Osteoblast (primary cell): ENCODE data around the gene FAM161B. TPM values are rescaled to one million over a fixed set of nuclear protein-coding genes. Genes with fewer than 3 reads are reported as not detected.

Experiments used
- DNase-seq: peaks from one replicate; pipeline ENCODE4 v3.0.0; 2011; ENCODE audit warnings: low spot score, mixed read lengths; ENCODE audit not compliant: insufficient read length; ENCODE audit errors: missing footprints
- H2AFZ ChIP-seq: 2 replicates; pipeline ENCODE4 v1.6.0; 2011; ENCODE audit warnings: mild to moderate bottlenecking, low read length
- H3K27ac ChIP-seq: 2 replicates; pipeline ENCODE4 v1.5.1; 2011; ENCODE audit warnings: mild to moderate bottlenecking, low read depth, low read length, moderate library complexity
- H3K27me3 ChIP-seq: 2 replicates; pipeline ENCODE4 v1.6.0; 2012; ENCODE audit warnings: mild to moderate bottlenecking, control low read depth, inconsistent platforms, low read length, moderate library complexity; ENCODE audit not compliant: insufficient read depth
- H3K36me3 ChIP-seq: 2 replicates; pipeline ENCODE4 v1.5.1; 2011; ENCODE audit warnings: mild to moderate bottlenecking, low read length, control low read depth, moderate library complexity; ENCODE audit not compliant: insufficient read depth
- H3K4me1 ChIP-seq: 2 replicates; pipeline ENCODE4 v1.5.1; 2011; ENCODE audit warnings: mild to moderate bottlenecking, low read length, control low read depth, moderate library complexity; ENCODE audit not compliant: insufficient read depth
- H3K4me2 ChIP-seq: 2 replicates; pipeline ENCODE4 v1.6.0; 2011; ENCODE audit warnings: mild to moderate bottlenecking, low read length; ENCODE audit not compliant: insufficient read depth
- H3K4me3 ChIP-seq: fragments of 200-600 bp; sonication (generic); 3 replicates; pipeline ENCODE4 v1.5.1; 2012; ENCODE audit warnings: mild to moderate bottlenecking, low read length, inconsistent platforms; ENCODE audit not compliant: insufficient read depth
- H3K79me2 ChIP-seq: 2 replicates; pipeline ENCODE4 v1.6.0; 2012; ENCODE audit warnings: mild to moderate bottlenecking, low read length, control low read depth, inconsistent platforms; ENCODE audit not compliant: insufficient read depth
- H3K9me3 ChIP-seq: 2 replicates; pipeline ENCODE4 v1.5.1; 2011; ENCODE audit warnings: low read depth, low read length, control low read depth
- H4K20me1 ChIP-seq: 2 replicates; pipeline ENCODE4 v1.6.0; 2012; ENCODE audit warnings: mild to moderate bottlenecking, low read length, control low read depth; ENCODE audit not compliant: insufficient read depth
- total RNA-seq: library from RNA; depleted of rRNA; stranded (reverse); fragments of >200 nt; gene quantifications from 2 replicates; pipeline ENCODE4 v1.2.3, GENCODE V29; 2012
- TF ChIP-seq, protein P1 (sequence below): IDR thresholded peaks from 2 replicates; pipeline ENCODE4 v1.5.1; 2011; ENCODE audit warnings: mild to moderate bottlenecking, low read depth, low read length, moderate library complexity; ENCODE audit errors: extremely low read depth

Gene FAM161B
- total RNA-seq, 1 donor = 5.1 TPM

DNA sequence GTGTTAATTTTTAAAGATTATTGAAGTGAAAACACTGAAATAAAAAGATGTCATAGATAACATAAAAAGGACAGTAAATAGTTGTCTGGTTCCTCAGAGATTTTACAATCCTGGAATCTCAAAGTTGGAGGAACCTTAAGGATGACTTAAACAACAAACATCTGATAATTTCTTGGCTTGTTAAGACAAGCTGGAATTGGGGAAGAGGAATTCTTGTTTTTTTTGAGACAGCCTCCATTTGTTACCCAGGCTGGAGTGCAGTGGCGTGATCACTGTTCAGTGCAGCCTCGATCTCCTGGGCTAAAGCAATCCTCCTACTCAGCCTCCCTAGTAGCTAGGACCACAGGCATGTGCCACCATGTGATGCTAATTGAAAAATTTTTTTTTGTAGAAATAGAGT, 60.9 kb downstream of the FAM161B start:
- Histone ChIP-seq H3K4me2 (peak overlapping the region; percentile 95), H3K36me3 (peaks cover 16% of the 10 kb centered on the region), H3K4me1 (peaks cover 24% of the 10 kb centered on the region), H3K27me3 (no peaks in the 10 kb centered on the region), H3K9me3 (no peaks in the 10 kb centered on the region), H3K79me2 (peaks cover 84% of the 10 kb centered on the region), H2AFZ (no peak overlapping the region), H3K27ac (peak overlapping the region; percentile 100), H4K20me1 (peaks cover 38% of the 10 kb centered on the region), H3K4me3 (no peak overlapping the region)
- TF ChIP-seq, protein P1, sequence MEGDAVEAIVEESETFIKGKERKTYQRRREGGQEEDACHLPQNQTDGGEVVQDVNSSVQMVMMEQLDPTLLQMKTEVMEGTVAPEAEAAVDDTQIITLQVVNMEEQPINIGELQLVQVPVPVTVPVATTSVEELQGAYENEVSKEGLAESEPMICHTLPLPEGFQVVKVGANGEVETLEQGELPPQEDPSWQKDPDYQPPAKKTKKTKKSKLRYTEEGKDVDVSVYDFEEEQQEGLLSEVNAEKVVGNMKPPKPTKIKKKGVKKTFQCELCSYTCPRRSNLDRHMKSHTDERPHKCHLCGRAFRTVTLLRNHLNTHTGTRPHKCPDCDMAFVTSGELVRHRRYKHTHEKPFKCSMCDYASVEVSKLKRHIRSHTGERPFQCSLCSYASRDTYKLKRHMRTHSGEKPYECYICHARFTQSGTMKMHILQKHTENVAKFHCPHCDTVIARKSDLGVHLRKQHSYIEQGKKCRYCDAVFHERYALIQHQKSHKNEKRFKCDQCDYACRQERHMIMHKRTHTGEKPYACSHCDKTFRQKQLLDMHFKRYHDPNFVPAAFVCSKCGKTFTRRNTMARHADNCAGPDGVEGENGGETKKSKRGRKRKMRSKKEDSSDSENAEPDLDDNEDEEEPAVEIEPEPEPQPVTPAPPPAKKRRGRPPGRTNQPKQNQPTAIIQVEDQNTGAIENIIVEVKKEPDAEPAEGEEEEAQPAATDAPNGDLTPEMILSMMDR = no peak
- DNase-seq = no peak

DNA sequence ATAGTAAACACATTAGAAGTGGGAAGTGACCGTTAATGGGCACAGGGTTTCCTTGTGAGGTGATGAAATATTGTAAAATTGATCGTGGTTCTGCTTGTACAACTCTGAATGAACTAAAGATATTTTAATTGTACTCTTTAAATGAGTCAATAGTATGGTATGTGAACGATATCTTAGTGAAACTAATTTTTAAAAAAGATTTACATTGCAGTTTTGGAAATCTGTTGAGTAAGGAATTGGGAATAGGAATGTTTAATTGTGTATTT, 61.5 kb downstream of the FAM161B start:
- H3K27me3 ChIP-seq = no peaks in the 10 kb centered on the region
- no peak overlapping the region for H2AFZ ChIP-seq
- no peak for DNase-seq
- peak overlapping the region; percentile 100 for H3K27ac ChIP-seq
- peaks cover 11% of the 10 kb centered on the region for H3K36me3 ChIP-seq
- peak overlapping the region; percentile 85 for H3K4me3 ChIP-seq
- peaks cover 79% of the 10 kb centered on the region for H3K79me2 ChIP-seq
- H4K20me1 ChIP-seq = peaks cover 35% of the 10 kb centered on the region
- TF ChIP-seq, protein P1 = no peak
- H3K9me3 ChIP-seq = no peaks in the 10 kb centered on the region
- H3K4me1 ChIP-seq = peaks cover 24% of the 10 kb centered on the region
- H3K4me2 ChIP-seq = peak overlapping the region; percentile 95

DNA sequence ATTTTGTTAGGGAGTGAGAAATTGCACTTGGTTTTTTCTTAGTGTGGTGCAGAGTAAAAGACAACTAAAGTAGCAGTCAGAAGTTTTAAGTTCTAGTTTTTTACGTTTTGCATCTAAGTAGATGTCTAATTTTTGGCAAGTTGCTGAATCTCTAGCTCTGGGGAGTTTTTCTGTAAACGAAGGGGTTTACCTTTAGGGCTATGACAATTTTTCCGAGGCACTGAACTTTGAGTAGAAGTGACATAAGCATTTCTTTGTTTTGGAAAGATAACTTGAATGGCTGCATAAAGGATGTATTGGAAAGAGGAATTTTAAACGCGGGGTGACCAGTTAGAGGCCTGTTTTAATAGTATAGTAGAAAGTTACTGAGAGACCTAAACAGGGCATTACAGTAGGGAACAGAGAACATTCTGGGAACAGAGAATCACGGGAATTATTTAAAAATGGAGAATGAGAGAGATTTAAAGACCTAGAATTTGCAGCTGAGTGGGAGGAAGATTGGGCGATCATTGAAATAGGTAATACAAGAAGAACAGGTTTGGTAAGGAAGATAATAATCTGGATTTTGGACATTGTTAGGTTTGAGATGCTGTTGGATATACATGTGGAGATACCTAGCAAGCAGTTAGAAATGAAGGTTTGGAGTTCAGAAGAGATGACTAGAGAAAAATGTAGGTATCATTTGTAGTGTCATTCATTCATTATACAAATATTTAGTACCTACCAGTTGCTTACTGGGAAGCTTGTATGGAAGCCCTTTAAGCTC, 62.0 kb downstream of the FAM161B start:
- no peaks in the 10 kb centered on the region for H3K27me3 ChIP-seq
- TF ChIP-seq, protein P1 = no peak
- peak overlapping the region; percentile 95 for H3K4me2 ChIP-seq
- H3K27ac ChIP-seq = peak overlapping the region; percentile 100
- peaks cover 24% of the 10 kb centered on the region for H3K4me1 ChIP-seq
- H3K9me3 ChIP-seq = no peaks in the 10 kb centered on the region
- no peak overlapping the region for H2AFZ ChIP-seq
- H3K4me3 ChIP-seq = peak overlapping the region; percentile 85
- H4K20me1 ChIP-seq = peaks cover 29% of the 10 kb centered on the region
- peaks cover 5% of the 10 kb centered on the region for H3K36me3 ChIP-seq
- peaks cover 74% of the 10 kb centered on the region for H3K79me2 ChIP-seq
- DNase-seq = no peak

DNA sequence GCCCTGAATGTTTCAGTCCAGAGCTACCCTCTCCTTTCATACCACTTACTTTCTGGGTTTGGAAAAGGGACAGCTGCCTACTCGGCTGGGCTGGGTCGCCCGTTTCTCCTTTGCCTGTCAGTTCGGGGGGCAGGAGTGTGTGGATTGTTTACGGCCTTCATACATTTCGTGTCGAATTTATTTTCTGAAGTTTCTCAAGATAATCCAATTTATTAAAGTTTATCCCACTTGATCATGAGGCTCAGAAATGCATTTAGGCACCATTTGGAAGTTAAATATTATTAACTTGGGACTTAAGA, 62.6 kb downstream of the FAM161B start:
- Histone ChIP-seq H3K4me2 (peak overlapping the region; percentile 95), H2AFZ (peak overlapping the region; percentile 75), H3K27me3 (no peaks in the 10 kb centered on the region), H3K79me2 (peaks cover 69% of the 10 kb centered on the region), H3K4me3 (peak overlapping the region; percentile 85), H3K9me3 (no peaks in the 10 kb centered on the region), H3K4me1 (peaks cover 24% of the 10 kb centered on the region), H4K20me1 (peaks cover 29% of the 10 kb centered on the region), H3K27ac (peak overlapping the region; percentile 100), H3K36me3 (peaks cover 5% of the 10 kb centered on the region)
- TF ChIP-seq, protein P1 = no peak
- DNase-seq = no peak
